GM18861 (cell line): ENCODE measurements around the gene CIART.
"Not testable (repeated sequence)": the region's sequence is repeated elsewhere in the genome, so short reads cannot be mapped to it uniquely, and the experiment has no call there.

Source experiments
- ATAC-seq: cut with Tn5 transposase; IDR thresholded peaks from one replicate; pipeline ENCODE4 v1.9.1; 2021; ENCODE audit not compliant: unreplicated experiment

Gene CIART

GRCh38 chr1:150281758-150282557 lies at the start of gene CIART:
TSS of gene CIART (plus strand) at chr1:150282554. CDS start at chr1:150283268, 714 bp downstream.
- ATAC-seq: peak; percentile 72

- not testable (repeated sequence) for ATAC-seq
Measured at GRCh38 chr1:150232921-150233320, 49.4 kb upstream of the CIART start.

GRCh38 chr1:150233359-150234308 lies 48.7 kb upstream of the CIART start:
- no peak for ATAC-seq

- ATAC-seq: no peak
Measured at GRCh38 chr1:150234309-150234565, 48.1 kb upstream of the CIART start.

GRCh38 chr1:150234566-150235293 lies 47.6 kb upstream of the CIART start:
- peak; percentile 37 for ATAC-seq

- no peak for ATAC-seq
Measured at GRCh38 chr1:150235294-150235851, 47.0 kb upstream of the CIART start.

GRCh38 chr1:150235852-150236613 lies 46.3 kb upstream of the CIART start, which contains the start of gene ANP32E:
TSS of gene ANP32E (minus strand) at chr1:150236112. CDS start at chr1:150235786, 326 bp downstream.
- ATAC-seq: peak; percentile 78

GRCh38 chr1:150236614-150237100 lies 45.7 kb upstream of the CIART start:
- ATAC-seq: no peak

GRCh38 chr1:150237176-150237575 lies 45.2 kb upstream of the CIART start:
- ATAC-seq: not testable (repeated sequence)

- no peak for ATAC-seq
Measured at GRCh38 chr1:150237746-150238145, 44.6 kb upstream of the CIART start.

- no peak for ATAC-seq
Measured at GRCh38 chr1:150243003-150243402, 39.4 kb upstream of the CIART start.

- ATAC-seq: no peak
Measured at GRCh38 chr1:150249936-150250335, 32.4 kb upstream of the CIART start.

- no peak for ATAC-seq
Measured at GRCh38 chr1:150256198-150256553, 26.2 kb upstream of the CIART start.

- ATAC-seq: no peak
Measured at GRCh38 chr1:150256554-150257341, 25.6 kb upstream of the CIART start.

GRCh38 chr1:150257624-150258585 lies 24.4 kb upstream of the CIART start, which contains the start of gene CA14:
TSS of gene CA14 (plus strand) at chr1:150257774. CDS start at chr1:150258129, 355 bp downstream.
- no peak for ATAC-seq

- no peak for ATAC-seq
Measured at GRCh38 chr1:150259217-150259616, 23.1 kb upstream of the CIART start.

- no peak for ATAC-seq
Measured at GRCh38 chr1:150259758-150260669, 22.3 kb upstream of the CIART start.
